GM23338 (cell line): ENCODE results near the gene IDH2. TPM values are rescaled to one million over a fixed set of nuclear protein-coding genes. Genes with fewer than 3 reads are reported as not detected.

ENCODE experiments used
- ATAC-seq: fragments of 200-7000 bp; cut with Tn5 transposase; 3 replicates; pipeline ENCODE4 v1.9.1; 2020
- DNase-seq: peaks from one replicate; pipeline ENCODE4 v3.0.0-alpha.2; 2015; ENCODE audit warnings: low spot score
- H2AFZ ChIP-seq: fragments of 200-600 bp; sonication (generic); 2 replicates; pipeline ENCODE4 v1.8.0; 2016; ENCODE audit warnings: antibody characterized with exemption, mild to moderate bottlenecking, moderate library complexity
- H3F3A ChIP-seq: fragments of 200-600 bp; sonication (generic); replicated peaks from 2 replicates; pipeline ENCODE4 v1.8.0; 2017; ENCODE audit warnings: antibody characterized with exemption, mixed run types, low read depth
- H3K27ac ChIP-seq: fragments of 200-600 bp; sonication (generic); 2 replicates; pipeline ENCODE4 v1.6.1; 2016; ENCODE audit warnings: low read depth
- H3K27me3 ChIP-seq: fragments of 200-600 bp; sonication (generic); 2 replicates; pipeline ENCODE4 v1.8.0; 2016; ENCODE audit warnings: mild to moderate bottlenecking, mixed run types, moderate library complexity; ENCODE audit not compliant: insufficient read depth
- H3K36me3 ChIP-seq: fragments of 200-600 bp; sonication (generic); 2 replicates; pipeline ENCODE4 v1.8.0; 2016; ENCODE audit warnings: mild to moderate bottlenecking; ENCODE audit not compliant: insufficient read depth
- H3K4me1 ChIP-seq: fragments of 200-600 bp; sonication (generic); 2 replicates; pipeline ENCODE4 v1.8.0; 2016; ENCODE audit warnings: mild to moderate bottlenecking, moderate library complexity; ENCODE audit not compliant: insufficient read depth
- H3K4me2 ChIP-seq: fragments of 200-600 bp; sonication (generic); 2 replicates; pipeline ENCODE4 v1.7.1; 2017; ENCODE audit warnings: mixed run types
- H3K4me3 ChIP-seq: fragments of 200-600 bp; sonication (generic); 2 replicates; pipeline ENCODE4 v1.6.1; 2016; ENCODE audit warnings: mixed run types
- H3K79me2 ChIP-seq: fragments of 200-600 bp; sonication (generic); replicated peaks from 2 replicates; pipeline ENCODE4 v1.8.0; 2017; ENCODE audit warnings: mild to moderate bottlenecking; ENCODE audit not compliant: insufficient read depth
- H3K9me2 ChIP-seq: fragments of 200-600 bp; sonication (generic); 2 replicates; pipeline ENCODE4 v1.8.0; 2017; ENCODE audit not compliant: insufficient read depth
- H4K20me1 ChIP-seq: fragments of 200-600 bp; sonication (generic); replicated peaks from 2 replicates; pipeline ENCODE4 v1.8.0; 2017; ENCODE audit warnings: mild to moderate bottlenecking; ENCODE audit not compliant: insufficient read depth
- H3K27ac Mint-ChIP-seq: 2 replicates; pipeline ENCODE4 v1.8.0; 2020; ENCODE audit warnings: inconsistent platforms, mild to moderate bottlenecking, moderate library complexity, mixed read lengths
- H3K27me3 Mint-ChIP-seq: 3 replicates; pipeline ENCODE4 v1.8.0; 2022; ENCODE audit warnings: low read depth, mild to moderate bottlenecking, moderate library complexity, mixed read lengths, inconsistent platforms; ENCODE audit not compliant: insufficient read depth, poor library complexity
- H3K36me3 Mint-ChIP-seq: 3 replicates; pipeline ENCODE4 v1.8.0; 2021; ENCODE audit warnings: low read depth, mild to moderate bottlenecking, inconsistent platforms, moderate library complexity, mixed read lengths
- H3K4me1 Mint-ChIP-seq: 3 replicates; pipeline ENCODE4 v1.8.0; 2020; ENCODE audit warnings: mild to moderate bottlenecking, inconsistent platforms, mixed read lengths
- H3K4me3 Mint-ChIP-seq: 3 replicates; pipeline ENCODE4 v1.8.0; 2021; ENCODE audit warnings: moderate library complexity, mild to moderate bottlenecking, inconsistent platforms, mixed read lengths
- H3K9me3 Mint-ChIP-seq: 3 replicates; pipeline ENCODE4 v1.8.0; 2020; ENCODE audit warnings: moderate library complexity, mild to moderate bottlenecking, inconsistent platforms, mixed read lengths
- EZH2 ChIP-seq: fragments of 200-600 bp; sonication (generic); IDR thresholded peaks from one replicate; pipeline ENCODE4 v1.8.0; 2017; ENCODE audit warnings: antibody characterized with exemption, mild to moderate bottlenecking, low read depth; ENCODE audit not compliant: unreplicated experiment
- EZH2phosphoT487 ChIP-seq: fragments of 200-600 bp; sonication (generic); IDR thresholded peaks from one replicate; pipeline ENCODE4 v1.8.1; 2018; ENCODE audit warnings: antibody characterized with exemption; ENCODE audit not compliant: unreplicated experiment
- NANOG ChIP-seq: IDR thresholded peaks from 2 replicates; pipeline ENCODE4 v1.6.1; 2016; ENCODE audit warnings: antibody characterized with exemption, borderline replicate concordance
- REST ChIP-seq: IDR thresholded peaks from one replicate; pipeline ENCODE4 v1.6.1; 2018; ENCODE audit warnings: antibody characterized with exemption; ENCODE audit not compliant: unreplicated experiment
- STAT1 ChIP-seq: IDR thresholded peaks from one replicate; pipeline ENCODE4 v1.6.1; 2016; ENCODE audit warnings: antibody characterized with exemption; ENCODE audit not compliant: unreplicated experiment
- ZNF114 ChIP-seq: fragments of 250-450 bp; sonication (Bioruptor Pico); IDR thresholded peaks from 2 replicates; pipeline ENCODE4 v1.5.0; 2020; ENCODE audit warnings: mild to moderate bottlenecking, moderate library complexity
- ZNF331 ChIP-seq: fragments of 250-450 bp; sonication (Bioruptor Pico); IDR thresholded peaks from 2 replicates; pipeline ENCODE4 v1.5.0; 2020; ENCODE audit warnings: low read depth, mild to moderate bottlenecking, moderate library complexity
- polyA plus RNA-seq: library from polyadenylated mRNA; unstranded; fragments of >200 nt; fragmentation: Nextera tagmentation; extraction: Ambion mirVana; gene quantifications from 2 replicates; pipeline ENCODE4 v1.2.1, GENCODE V29; 2016
- total RNA-seq: library from RNA; depleted of rRNA; stranded (reverse); fragments of >200 nt; shearing (Covaris generic); gene quantifications from 2 replicates; pipeline ENCODE4 v1.2.3, GENCODE V29; 2014
- TF ChIP-seq, protein P1 (sequence below), 2 experiments: fragments of 200-600 bp in 1 of 2; sonication (generic) in 1 of 2; conservative IDR thresholded peaks; 2 replicates each; pipeline versions ENCODE4 v1.5.1 to v1.6.1; 2016 to 2017; ENCODE audit warnings: antibody characterized with exemption in 2 of 2, low read depth in 2 of 2, mild to moderate bottlenecking in 2 of 2, moderate library complexity in 1 of 2

The IDH2 gene
- total and polyA plus RNA-seq, 2 experiments from 2014 or later, result 54.9 to 64.0 TPM

DNA sequence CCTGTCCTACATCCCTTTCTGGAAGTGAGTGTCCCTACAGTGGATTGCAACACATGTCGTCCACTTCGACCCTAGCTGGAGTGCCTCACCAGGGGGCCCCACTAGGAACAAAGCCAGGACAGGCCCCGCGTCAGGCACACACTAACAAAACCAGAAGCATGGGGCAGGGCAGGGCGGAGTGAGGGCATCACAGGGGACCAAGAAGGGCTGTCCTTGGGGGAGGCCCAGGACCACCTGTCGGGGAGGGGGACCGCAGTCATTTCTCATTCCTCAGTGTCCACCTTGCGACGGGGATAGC is 21.9 kb downstream of the IDH2 start:
- no peaks in the 10 kb centered on the region for H3K27me3 ChIP-seq
- no peaks in the 10 kb centered on the region for H3F3A ChIP-seq
- H3K4me2 ChIP-seq, result no peak overlapping the region
- no peaks in the 10 kb centered on the region for H3K79me2 ChIP-seq
- no peak overlapping the region for H2AFZ ChIP-seq
- no peak overlapping the region for H3K4me3 Mint-ChIP-seq
- 0 out of 2 replicates have a peak, but pooled peaks cover 4% of the 10 kb centered on the region for H3K4me1 ChIP-seq
- H3K9me3 Mint-ChIP-seq, result no peaks in the 10 kb centered on the region
- H3K27ac Mint-ChIP-seq, result 0 out of 2 replicates have a peak overlapping the region, but pooled peaks have one; percentile 40
- H3K36me3 ChIP-seq, result no peaks in the 10 kb centered on the region
- H4K20me1 ChIP-seq, result peaks cover 5% of the 10 kb centered on the region; the same call in 1 of the 2 replicates
- H3K4me3 ChIP-seq, result no peak overlapping the region
- H3K9me2 ChIP-seq, result no peaks in the 10 kb centered on the region
- ATAC-seq, result no peak
- H3K27me3 Mint-ChIP-seq, result peaks cover 4% of the 10 kb centered on the region
- TF ChIP-seq EZH2phosphoT487 (no peak), ZNF114 (no peak), STAT1 (no peak), EZH2 (no peak), NANOG (no peak)
- TF ChIP-seq, protein P1, sequence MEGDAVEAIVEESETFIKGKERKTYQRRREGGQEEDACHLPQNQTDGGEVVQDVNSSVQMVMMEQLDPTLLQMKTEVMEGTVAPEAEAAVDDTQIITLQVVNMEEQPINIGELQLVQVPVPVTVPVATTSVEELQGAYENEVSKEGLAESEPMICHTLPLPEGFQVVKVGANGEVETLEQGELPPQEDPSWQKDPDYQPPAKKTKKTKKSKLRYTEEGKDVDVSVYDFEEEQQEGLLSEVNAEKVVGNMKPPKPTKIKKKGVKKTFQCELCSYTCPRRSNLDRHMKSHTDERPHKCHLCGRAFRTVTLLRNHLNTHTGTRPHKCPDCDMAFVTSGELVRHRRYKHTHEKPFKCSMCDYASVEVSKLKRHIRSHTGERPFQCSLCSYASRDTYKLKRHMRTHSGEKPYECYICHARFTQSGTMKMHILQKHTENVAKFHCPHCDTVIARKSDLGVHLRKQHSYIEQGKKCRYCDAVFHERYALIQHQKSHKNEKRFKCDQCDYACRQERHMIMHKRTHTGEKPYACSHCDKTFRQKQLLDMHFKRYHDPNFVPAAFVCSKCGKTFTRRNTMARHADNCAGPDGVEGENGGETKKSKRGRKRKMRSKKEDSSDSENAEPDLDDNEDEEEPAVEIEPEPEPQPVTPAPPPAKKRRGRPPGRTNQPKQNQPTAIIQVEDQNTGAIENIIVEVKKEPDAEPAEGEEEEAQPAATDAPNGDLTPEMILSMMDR (conservative IDR thresholded peaks at IDR 0.05; ENCODE audit: low read depth in 2 of 2), result no peak
- no peak overlapping the region for H3K27ac ChIP-seq
- no peak for DNase-seq
- peaks cover 22% of the 10 kb centered on the region for H3K36me3 Mint-ChIP-seq
- peaks cover 15% of the 10 kb centered on the region; the same call in 2 of the 3 replicates for H3K4me1 Mint-ChIP-seq

DNA sequence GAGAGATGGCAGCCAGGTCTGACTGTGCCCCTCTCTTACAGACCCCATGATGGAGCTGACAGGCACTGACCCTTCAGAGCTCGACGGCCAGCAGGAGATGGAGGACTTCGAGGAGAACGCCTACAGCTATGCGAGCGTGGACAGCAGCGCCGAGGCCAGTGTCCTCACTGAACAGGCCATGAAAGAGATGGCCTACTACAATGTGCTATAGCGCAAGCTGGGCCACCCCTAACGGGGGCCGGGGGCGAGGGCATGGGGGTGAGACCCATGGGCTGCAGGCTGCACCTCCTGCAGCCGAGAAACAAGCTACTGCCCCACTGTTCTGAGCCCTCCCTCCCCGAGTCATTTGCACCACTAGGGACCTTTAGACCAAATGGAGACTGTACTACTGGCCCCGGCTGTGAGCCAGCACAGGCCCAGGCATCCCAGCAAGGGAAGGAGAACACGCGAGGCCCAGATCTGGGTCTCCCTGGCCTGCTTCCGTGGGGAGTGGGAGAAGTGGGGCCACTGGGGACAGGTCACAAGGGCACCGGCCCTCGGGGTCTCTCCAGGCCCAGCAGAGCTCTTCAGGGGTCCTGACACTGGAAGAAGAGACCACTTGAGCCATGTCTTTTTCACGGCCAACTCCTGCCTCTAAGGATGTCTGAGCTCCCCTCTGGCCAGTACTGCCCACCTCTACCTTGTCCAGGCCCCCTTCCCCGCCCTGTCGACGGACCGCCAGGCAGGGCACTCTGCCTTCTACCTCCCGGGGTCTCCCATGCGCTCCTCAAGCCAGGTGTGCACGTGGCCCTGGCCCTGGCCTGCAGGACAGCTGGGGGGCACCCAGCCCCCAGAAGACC is 22.4 kb downstream of the IDH2 start:
- Histone ChIP-seq H3K9me2 (no peaks in the 10 kb centered on the region), H4K20me1 (peaks cover 5% of the 10 kb centered on the region; the same call in 1 of the 2 replicates), H3K79me2 (no peaks in the 10 kb centered on the region), H3K27me3 (no peaks in the 10 kb centered on the region), H3K36me3 (no peaks in the 10 kb centered on the region), H2AFZ (no peak overlapping the region), H3F3A (0 out of 2 replicates have a peak, but pooled peaks cover 2% of the 10 kb centered on the region), H3K27ac (no peak overlapping the region), H3K4me1 (0 out of 2 replicates have a peak, but pooled peaks cover 4% of the 10 kb centered on the region), H3K4me2 (no peak overlapping the region), H3K4me3 (no peak overlapping the region)
- H3K4me3 Mint-ChIP-seq, result no peak overlapping the region
- ATAC-seq (no peak), DNase-seq (no peak)
- H3K4me1 Mint-ChIP-seq, result peaks cover 15% of the 10 kb centered on the region; the same call in 2 of the 3 replicates
- H3K36me3 Mint-ChIP-seq, result peaks cover 22% of the 10 kb centered on the region
- H3K9me3 Mint-ChIP-seq, result no peaks in the 10 kb centered on the region
- H3K27ac Mint-ChIP-seq, result 0 out of 2 replicates have a peak overlapping the region, but pooled peaks have one; percentile 40
- H3K27me3 Mint-ChIP-seq, result peaks cover 4% of the 10 kb centered on the region
- TF ChIP-seq, protein P1 (conservative IDR thresholded peaks at IDR 0.05; ENCODE audit: low read depth in 2 of 2), result no peak
- TF ChIP-seq EZH2phosphoT487 (no peak), ZNF331 (CRISPR knock-in tag) (no peak), EZH2 (no peak), REST (no peak)
